ENCODE data around the gene OR4D10. TPM values are rescaled to one million over a fixed set of nuclear protein-coding genes. Genes with fewer than 3 reads are reported as not detected.

OR4D10 gene
- not detected in 2 replicates for total RNA-seq

GRCh38 chr11:59473015-59473414 is at the start of gene OR4D10:
OR4D10 (plus strand) TSS chr11:59473315; CDS start chr11:59477430, 4,115 bp downstream.

GRCh38 chr11:59426361-59427067 is 46.6 kb upstream of the OR4D10 start, which contains the start of gene OR5A2:
OR5A2 (minus strand) TSS chr11:59426413; CDS start chr11:59422953, 3,460 bp downstream.

GRCh38 chr11:59436169-59436568 is 36.9 kb upstream of the OR4D10 start, which contains the start of gene OR5A1:
OR5A1 (plus strand) TSS chr11:59436469; CDS start chr11:59443169, 6,700 bp downstream.

GRCh38 chr11:59456661-59457060 is 16.5 kb upstream of the OR4D10 start, which contains the start of gene OR4D6:
OR4D6 (plus strand) TSS chr11:59456961; CDS start chr11:59456961, 0 bp downstream.

GRCh38 chr11:59503276-59503675 is 30.2 kb downstream of the OR4D10 start, which contains the start of gene OR4D11:
OR4D11 (plus strand) TSS chr11:59503576; CDS start chr11:59503576, 0 bp downstream.

GRCh38 chr11:59510941-59511589 is 38.0 kb downstream of the OR4D10 start, which contains the start of gene OR4D9:
OR4D9 (plus strand) TSS chr11:59511539; CDS start chr11:59514913, 3,374 bp downstream.

Other genes with a start within 250 kb of the OR4D10 start
- gene OR5AN1, start 114.4 kb upstream of the OR4D10 start, total RNA-seq = not detected in 2 replicates
- gene OR5A2, start 46.9 kb upstream of the OR4D10 start, total RNA-seq = not detected in 2 replicates
- gene OR5A1, start 36.8 kb upstream of the OR4D10 start, total RNA-seq = not detected in 2 replicates
- gene OR4D6, start 16.4 kb upstream of the OR4D10 start, total RNA-seq = not detected in 2 replicates
- not detected in 2 replicates for gene OR4D11, start 30.3 kb downstream of the OR4D10 start, total RNA-seq
- not detected in 2 replicates for gene OR4D9, start 38.2 kb downstream of the OR4D10 start, total RNA-seq
- 13.7 and 14.9 TPM in 2 replicates for gene OSBP, start 142.5 kb downstream of the OR4D10 start, total RNA-seq
- gene PATL1, start 195.7 kb downstream of the OR4D10 start, total RNA-seq = 14.3 and 16.9 TPM in 2 replicates
- gene OR10V1, start 240.5 kb downstream of the OR4D10 start, total RNA-seq = not detected in 2 replicates